Stimulated activated CD4-positive, alpha-beta T cell treated with anti-CD3 and anti-CD28 coated beads, Interleukin-4, amount 100 ng/mL, for 4 hours (primary cell): ENCODE results near the gene CLASP1.
"Not testable (repeated sequence)": the region's sequence is repeated elsewhere in the genome, so short reads cannot be mapped to it uniquely, and the experiment has no call there.

Experiments used
- DNase-seq, 2 experiments: peaks; one replicate each; pipeline ENCODE4 v3.0.0-alpha.2; 2020

Gene CLASP1

GRCh38 chr2:121501031-121501430 is 148.2 kb downstream of the CLASP1 start:
- no peak for DNase-seq

GRCh38 chr2:121498731-121499130 is 150.5 kb downstream of the CLASP1 start:
- DNase-seq: no peak

GRCh38 chr2:121492409-121492808 is 156.9 kb downstream of the CLASP1 start:
- DNase-seq: no peak

- no peak for DNase-seq
Observed at GRCh38 chr2:121491518-121491917, 157.7 kb downstream of the CLASP1 start.

GRCh38 chr2:121490584-121491133 is 158.6 kb downstream of the CLASP1 start:
- no peak for DNase-seq

GRCh38 chr2:121489911-121490583 is 159.2 kb downstream of the CLASP1 start:
- no peak for DNase-seq

GRCh38 chr2:121489284-121489683 is 160.0 kb downstream of the CLASP1 start:
- no peak for DNase-seq

- no peak for DNase-seq
Observed at GRCh38 chr2:121486191-121486790, 163.0 kb downstream of the CLASP1 start.

GRCh38 chr2:121485039-121485438 is 164.2 kb downstream of the CLASP1 start:
- DNase-seq: no peak

- no peak for DNase-seq
Observed at GRCh38 chr2:121483846-121484245, 165.4 kb downstream of the CLASP1 start.

GRCh38 chr2:121483021-121483420 is 166.2 kb downstream of the CLASP1 start:
- no peak for DNase-seq

GRCh38 chr2:121480826-121481225 is 168.4 kb downstream of the CLASP1 start:
- DNase-seq: no peak

- DNase-seq: no peak
Observed at GRCh38 chr2:121479882-121480522, 169.3 kb downstream of the CLASP1 start.

- DNase-seq: no peak
Observed at GRCh38 chr2:121478996-121479745, 170.1 kb downstream of the CLASP1 start.

- not testable (repeated sequence) for DNase-seq
Observed at GRCh38 chr2:121478358-121478995, 170.8 kb downstream of the CLASP1 start.

- DNase-seq: no peak
Observed at GRCh38 chr2:121476684-121477083, 172.6 kb downstream of the CLASP1 start.

GRCh38 chr2:121475811-121476571 is 173.3 kb downstream of the CLASP1 start:
- no peak for DNase-seq

- DNase-seq: no peak
Observed at GRCh38 chr2:121473512-121473911, 175.8 kb downstream of the CLASP1 start.

GRCh38 chr2:121472470-121472993 is 176.7 kb downstream of the CLASP1 start:
- no peak for DNase-seq

GRCh38 chr2:121471532-121472469 is 177.5 kb downstream of the CLASP1 start:
- no peak for DNase-seq
